ENCODE data around the gene CDH3.

CDH3 gene

GRCh38 chr16:68646953-68647659 lies 2.0 kb downstream of the CDH3 start:
- DNase-seq (ENCODE audit: insufficient read length, low spot score) (no peak), FAIRE-seq (no peak)

GRCh38 chr16:68651136-68651535 lies 6.0 kb downstream of the CDH3 start:
- DNase-seq (ENCODE audit: insufficient read length, low spot score): no peak
- FAIRE-seq: no peak

GRCh38 chr16:68652659-68653058 lies 7.5 kb downstream of the CDH3 start:
- DNase-seq (ENCODE audit: insufficient read length, low spot score) (no peak), FAIRE-seq (no peak)

GRCh38 chr16:68655806-68656205 lies 10.7 kb downstream of the CDH3 start:
- no peak for FAIRE-seq
- no peak for DNase-seq (ENCODE audit: insufficient read length, low spot score)

DNA sequence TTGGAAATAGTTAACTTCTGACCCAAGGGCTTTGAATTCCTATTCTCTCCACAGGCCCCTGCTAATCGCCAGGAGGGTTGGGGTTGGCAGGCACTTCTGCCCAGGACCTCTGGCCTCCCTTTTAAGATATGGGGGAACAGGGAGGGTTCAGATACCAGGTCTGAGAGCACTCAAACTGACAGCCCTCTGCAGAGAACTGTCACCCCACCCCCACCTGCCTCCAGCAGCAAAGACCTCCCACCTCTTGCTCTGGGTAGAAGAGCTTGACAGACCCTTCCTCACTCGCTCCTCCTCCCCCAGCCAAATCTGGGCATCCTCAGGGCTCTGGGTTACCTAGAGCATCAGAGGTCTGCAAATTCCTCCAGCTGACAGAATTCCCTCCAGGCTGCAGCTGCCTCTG lies 11.6 kb downstream of the CDH3 start:
- no peak for DNase-seq (ENCODE audit: insufficient read length, low spot score)
- FAIRE-seq: no peak

DNA sequence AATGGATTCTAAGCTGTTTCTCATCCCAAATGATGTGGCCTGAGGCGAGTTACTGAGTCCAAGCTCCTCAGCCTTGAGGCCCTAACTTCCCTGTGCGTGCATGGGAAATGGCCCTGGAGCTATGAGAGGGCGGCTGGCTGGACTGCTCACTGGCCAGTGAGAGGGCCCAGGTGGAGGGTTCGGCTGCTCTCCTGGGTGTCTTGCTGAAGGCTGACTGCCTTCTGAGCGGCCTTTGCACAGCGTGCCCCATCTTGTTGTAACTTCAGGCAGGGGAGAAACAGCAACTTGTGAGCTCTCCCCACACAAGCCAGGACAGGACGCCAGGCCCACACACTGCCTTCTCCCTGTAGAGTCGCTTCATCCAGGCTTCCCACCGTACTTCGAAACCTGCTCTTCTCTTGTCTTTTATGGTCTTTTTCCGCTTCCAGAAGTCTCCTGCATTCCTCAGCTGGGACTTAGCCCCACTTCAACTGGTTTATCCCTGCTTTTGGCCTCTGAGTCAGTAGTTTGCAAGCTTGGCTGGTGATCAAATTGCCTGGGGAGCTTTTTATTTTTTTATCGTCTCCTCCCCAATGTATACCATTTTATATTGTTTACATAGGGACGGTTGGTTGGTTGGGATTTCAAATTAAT lies 13.3 kb downstream of the CDH3 start:
- FAIRE-seq (no peak), DNase-seq (ENCODE audit: insufficient read length, low spot score) (no peak)

DNA sequence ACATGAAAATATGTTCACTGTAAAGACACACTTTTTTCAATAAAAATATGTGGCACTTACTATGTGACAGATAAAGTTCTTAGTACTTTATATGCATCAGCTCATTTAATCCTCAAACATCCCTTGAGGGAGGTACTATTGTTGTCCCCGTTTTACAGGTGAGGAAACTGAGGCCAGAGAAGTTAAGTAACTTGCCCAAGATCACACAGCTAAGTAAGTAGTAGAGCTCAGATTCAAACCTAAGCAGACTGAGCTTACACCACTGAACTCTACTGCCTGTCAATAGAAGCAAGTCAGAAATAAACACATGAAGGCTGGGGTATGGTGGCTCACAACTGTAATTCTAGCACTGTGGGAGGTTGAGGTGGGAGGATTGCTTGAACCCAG lies 13.9 kb downstream of the CDH3 start:
- DNase-seq (ENCODE audit: insufficient read length, low spot score) (no peak), FAIRE-seq (no peak)

GRCh38 chr16:68659412-68660358 lies 14.6 kb downstream of the CDH3 start:
- FAIRE-seq (no peak), DNase-seq (ENCODE audit: insufficient read length, low spot score) (no peak)

DNA sequence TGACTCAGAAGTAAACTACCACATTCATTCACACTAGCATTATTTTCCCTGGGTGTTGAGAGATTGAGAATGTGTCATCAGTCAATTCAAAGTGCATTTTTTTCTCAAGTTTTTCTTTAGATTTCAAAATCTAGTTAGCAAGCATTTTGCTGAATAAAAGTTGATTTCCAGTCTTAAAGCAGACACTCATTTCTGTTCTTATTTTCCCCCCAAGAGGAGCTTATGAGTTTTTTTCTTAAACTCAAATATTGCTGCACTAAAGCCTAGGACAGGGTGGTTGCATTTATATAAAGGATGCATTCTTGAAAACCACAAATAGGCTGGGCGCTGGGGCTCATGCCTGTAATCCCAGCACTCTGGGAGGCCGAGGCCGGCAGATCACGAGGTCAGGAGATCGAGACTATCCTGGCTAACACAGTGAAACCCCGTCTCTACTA lies 15.3 kb downstream of the CDH3 start:
- no peak for DNase-seq (ENCODE audit: insufficient read length, low spot score)
- no peak for FAIRE-seq

DNA sequence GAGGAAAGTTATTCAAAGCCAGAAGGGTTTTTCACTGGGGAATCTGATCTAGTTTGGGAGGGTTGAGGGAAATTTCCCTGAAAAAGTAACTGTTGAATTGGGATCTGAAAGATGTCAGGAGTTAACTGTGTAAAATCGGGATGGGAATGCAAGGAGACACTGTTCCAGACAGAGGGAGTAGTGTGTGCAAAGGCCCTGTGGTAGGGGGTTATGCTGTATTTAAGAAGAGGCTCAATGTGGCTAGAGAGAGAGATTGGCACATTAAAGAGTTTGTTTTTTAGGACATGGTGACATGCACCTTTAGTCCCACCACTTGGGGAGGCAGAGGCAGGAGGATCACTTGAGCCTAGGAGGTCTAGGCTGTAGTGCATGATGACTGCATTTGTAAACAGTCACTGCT lies 16.9 kb downstream of the CDH3 start:
- FAIRE-seq (no peak), DNase-seq (ENCODE audit: insufficient read length, low spot score) (no peak)

GRCh38 chr16:68664297-68664696 lies 19.2 kb downstream of the CDH3 start:
- DNase-seq (ENCODE audit: insufficient read length, low spot score): no peak

DNA sequence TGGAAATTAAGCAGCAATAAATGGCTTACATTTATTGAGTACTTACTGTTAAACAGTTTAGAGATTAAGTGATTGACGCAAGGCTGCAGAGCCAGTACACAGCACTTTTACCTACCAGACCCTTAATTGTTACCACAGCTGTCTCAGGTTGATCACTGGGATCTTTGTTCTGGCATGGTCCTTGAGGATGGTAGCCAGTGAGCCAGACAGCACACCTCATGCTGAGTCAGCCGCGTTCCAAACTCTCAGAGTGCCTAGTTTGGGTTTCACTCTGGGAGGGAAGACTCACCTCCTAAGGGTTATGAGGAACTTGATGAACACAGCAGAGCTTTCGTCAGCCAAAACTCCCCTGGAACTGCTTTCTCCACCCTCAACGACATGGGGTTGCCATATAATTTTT lies 20.4 kb downstream of the CDH3 start:
- no peak for FAIRE-seq
- DNase-seq (ENCODE audit: insufficient read length, low spot score): no peak

More at GRCh38 chr16:68664297-68664696, 19.2 kb downstream of the CDH3 start:
- no peak for FAIRE-seq

DNA sequence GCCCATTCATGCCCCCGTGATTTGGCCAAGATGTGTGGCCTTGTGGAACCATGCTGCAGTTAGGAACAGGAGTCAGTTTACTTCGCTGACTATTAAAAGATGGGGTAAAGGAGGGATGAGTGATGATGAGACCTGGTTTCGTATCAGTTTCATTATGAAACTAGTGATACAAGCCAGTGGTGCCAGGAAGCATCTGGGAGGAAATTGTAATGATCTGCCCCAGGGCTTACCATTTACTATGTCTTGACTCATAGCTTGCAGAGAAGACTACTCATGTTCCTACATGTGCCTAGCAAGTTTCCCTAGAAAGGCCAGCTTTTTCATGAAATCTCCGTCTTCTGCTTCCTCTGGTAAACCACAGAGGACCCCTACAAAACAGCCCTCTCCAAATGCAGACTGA lies 23.2 kb downstream of the CDH3 start:
- FAIRE-seq (peak; percentile 37), DNase-seq (ENCODE audit: insufficient read length, low spot score) (no peak)

DNA sequence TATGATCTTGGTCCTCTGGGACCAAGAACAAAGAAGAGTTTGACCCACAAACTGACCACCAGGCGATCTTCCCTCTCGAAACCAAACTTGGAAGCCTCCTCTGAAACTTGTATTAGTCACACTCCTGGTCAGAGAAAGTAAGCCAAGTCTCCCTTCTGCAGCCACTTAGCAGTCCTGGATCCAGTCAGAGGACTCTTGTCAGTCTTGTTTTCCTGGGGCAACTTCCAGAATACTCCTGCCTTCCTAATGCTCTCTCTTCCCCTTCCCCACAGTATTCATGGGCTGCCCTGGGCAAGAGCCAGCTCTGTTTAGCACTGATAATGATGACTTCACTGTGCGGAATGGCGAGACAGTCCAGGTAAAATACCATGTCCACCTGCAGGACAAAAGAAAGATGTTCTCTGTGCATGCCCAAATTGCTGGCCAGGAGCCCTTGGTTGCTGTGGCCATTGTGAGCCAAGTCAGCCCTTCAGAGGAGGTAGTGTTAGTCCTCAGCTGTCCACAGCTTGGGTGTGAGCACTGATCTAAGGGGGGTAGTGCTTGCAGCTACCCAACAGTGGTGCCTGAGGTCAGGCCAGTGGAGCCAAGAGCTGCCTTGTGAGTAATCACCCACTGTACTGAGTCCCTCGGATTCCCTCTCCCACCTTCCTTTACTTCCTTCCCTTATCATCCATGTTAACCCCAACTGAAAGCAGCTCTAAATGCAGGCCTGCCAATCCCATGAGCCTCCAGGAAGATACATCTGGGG lies 31.2 kb downstream of the CDH3 start:
- DNase-seq (ENCODE audit: insufficient read length, low spot score) (no peak), FAIRE-seq (no peak)

DNA sequence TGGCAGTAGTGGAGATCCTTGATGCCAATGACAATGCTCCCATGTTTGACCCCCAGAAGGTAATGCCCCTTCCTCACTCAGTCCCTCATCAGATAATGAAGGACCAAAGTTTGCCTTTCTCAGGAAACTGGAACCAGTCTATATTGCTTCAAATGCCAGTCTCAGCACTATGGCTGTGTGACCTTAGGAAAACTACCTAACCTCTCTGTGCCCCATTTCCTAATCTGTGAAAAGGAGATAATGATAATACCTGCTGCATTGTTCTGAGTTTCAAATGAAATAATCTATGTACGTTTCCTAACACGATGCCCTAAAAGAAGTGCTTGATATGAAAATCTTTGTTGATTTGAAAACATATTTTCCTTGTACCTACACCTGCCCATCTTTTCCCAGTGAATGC lies 35.9 kb downstream of the CDH3 start:
- no peak for FAIRE-seq
- no peak for DNase-seq (ENCODE audit: insufficient read length, low spot score)

DNA sequence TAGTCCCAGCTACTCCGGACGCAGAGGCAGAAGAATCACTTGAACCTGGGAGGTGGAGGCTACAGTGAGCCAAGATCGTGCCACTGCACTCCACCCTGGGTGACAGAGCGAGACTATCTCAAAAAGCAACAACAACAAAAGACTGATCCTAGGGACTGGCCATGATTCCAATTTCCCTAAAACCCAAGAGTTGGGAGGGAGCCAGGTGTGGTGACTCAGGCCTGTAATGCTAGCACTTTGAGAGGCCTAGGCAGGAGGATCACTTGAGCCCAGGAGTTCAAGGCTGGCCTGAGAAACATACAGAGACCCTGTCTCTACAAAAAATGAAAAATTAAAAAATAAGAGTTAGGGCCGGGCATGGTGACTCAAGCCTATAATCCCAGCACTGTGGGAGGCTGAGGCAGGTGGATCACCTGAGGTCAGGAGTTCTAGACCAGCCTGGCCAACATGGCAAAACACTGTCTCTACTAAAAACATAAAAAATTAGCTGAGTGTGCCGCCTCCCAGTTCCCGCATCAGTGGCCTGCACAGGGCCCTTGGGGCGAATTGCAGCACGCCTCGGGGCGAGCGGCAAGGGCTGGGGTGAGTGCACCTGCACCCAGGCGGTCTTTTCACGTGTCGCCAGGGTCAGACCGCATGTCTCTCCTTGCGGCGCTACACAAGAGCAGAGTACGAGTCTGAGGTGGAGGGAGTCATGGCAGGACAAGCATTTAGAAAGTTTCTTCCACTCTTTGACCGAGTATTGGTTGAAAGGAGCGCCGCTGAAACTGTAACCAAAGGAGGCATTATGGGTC lies 40.8 kb downstream of the CDH3 start:
- FAIRE-seq: no peak
- DNase-seq (ENCODE audit: insufficient read length, low spot score): no peak

- DNase-seq (ENCODE audit: insufficient read length, low spot score): no peak
- FAIRE-seq: no peak
Observed at GRCh38 chr16:68686905-68687304, 41.8 kb downstream of the CDH3 start.

DNA sequence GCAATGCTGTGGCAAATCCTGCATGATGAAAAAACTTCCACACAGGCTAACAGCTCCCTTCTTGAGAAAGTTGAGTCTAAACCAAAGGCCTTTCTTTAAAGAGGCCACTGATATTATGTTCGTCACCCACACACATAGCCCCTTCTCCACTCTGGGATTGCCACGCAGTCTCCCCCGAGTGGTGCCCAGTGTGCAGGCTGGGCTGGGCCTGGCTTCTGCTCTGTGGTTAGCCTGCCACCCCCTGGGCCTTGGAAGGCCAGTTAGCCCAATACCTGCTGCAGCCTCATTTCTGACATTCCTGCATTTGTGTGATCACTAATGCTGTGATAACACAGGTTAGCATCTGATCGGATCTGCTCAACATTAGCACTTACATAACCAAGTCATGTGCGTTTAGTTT lies 44.8 kb downstream of the CDH3 start:
- FAIRE-seq (no peak), DNase-seq (ENCODE audit: insufficient read length, low spot score) (no peak)

GRCh38 chr16:68695575-68695974 lies 50.5 kb downstream of the CDH3 start:
- DNase-seq (ENCODE audit: insufficient read length, low spot score) (no peak), FAIRE-seq (no peak)

GRCh38 chr16:68696514-68696913 lies 51.4 kb downstream of the CDH3 start:
- no peak for FAIRE-seq
- DNase-seq (ENCODE audit: insufficient read length, low spot score): no peak
